HG02588 (cell line): Measurements from ENCODE around the gene MED22.
"Not testable (repeated sequence)": the region's sequence is repeated elsewhere in the genome, so short reads cannot be mapped to it uniquely, and the experiment has no call there.

Experiments
- ATAC-seq: cut with Tn5 transposase; IDR thresholded peaks from one replicate; pipeline ENCODE4 v1.9.1; 2021; ENCODE audit warnings: mild to moderate bottlenecking, moderate library complexity; ENCODE audit not compliant: unreplicated experiment

Gene MED22

DNA sequence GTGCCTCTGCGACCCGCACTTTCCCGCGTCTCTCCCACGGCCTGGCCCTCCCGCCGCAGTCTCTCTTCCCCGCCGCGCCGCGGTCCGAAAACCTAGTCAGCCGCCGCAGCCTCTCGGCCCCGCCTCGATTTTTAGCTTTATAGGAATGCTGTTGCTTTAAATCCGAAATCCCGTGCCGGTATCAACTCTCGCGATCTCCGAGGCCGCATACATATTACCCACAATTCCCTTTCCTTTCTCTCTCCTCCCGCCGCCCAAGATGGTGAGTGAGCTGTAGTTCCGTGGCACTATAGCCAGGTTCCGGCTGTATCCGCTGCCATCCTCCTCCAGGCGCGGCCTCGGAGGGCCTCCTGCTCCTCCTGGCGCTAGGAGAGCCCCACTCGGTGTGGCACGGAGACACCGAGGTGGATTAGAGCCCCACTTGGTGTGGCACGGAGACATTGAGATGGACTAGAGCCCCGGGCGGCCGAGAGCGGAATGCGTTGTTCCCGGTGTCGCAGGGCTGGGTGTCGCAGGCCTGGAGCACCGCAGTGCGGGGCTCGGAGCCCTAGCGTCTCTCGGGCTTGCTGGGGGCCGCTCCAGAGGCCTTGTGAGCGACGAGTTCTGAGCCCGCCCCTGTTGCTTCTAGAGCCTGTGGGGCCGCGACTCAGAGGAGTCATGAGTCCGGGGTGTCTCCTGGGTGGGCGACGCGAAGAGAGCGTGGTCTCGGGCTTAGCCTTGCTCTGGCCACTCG lies at the start of gene MED22, which contains the start of gene RPL7A:
MED22 (minus strand) TSS at position 147 of the 733 bp plus-strand sequence. CDS start 1,469 bp downstream, outside the sequence.
RPL7A (plus strand) TSS at position 234 of the 733 bp plus-strand sequence; CDS start at position 260, 26 bp downstream.
- ATAC-seq, result peak; percentile 56

DNA sequence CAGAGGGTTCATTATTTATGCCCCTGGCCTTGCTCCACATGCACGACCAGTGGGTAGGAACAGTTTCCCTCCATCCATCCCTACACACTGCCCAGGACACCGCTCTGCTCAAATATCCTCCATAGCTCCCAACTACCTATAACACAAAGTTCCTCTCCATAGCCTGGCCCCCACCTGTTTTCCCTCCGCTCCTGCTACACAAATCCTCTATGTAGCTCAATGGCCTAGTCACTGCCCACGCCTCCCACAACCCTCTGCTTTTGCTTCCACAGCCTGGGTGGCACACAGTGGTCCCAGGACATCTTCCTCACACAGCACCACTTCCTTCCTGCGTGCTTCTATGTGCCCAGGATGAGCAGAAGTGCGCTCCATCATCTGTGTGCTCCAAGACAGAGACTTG lies 49.4 kb upstream of the MED22 start:
- ATAC-seq, result no peak

DNA sequence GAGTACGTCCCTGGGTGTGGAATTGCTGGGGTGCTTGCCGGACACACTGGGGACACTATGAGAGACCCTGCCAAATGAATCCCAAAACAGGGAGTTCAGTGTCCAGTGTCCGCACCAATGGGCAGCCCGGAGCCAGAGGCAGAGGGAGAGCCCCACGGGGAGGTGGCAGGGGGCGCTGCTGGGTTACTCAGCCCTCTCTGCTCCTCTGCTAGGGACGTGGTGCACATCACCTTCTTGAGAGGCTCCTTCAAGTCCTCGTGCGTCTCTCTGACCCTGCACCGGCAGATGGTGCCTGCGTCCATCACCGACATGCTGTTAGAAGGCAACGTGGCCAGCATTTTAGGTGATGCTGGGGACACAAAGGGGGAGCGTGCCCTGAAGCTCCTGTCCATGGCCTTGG lies 49.0 kb upstream of the MED22 start:
- no peak for ATAC-seq

DNA sequence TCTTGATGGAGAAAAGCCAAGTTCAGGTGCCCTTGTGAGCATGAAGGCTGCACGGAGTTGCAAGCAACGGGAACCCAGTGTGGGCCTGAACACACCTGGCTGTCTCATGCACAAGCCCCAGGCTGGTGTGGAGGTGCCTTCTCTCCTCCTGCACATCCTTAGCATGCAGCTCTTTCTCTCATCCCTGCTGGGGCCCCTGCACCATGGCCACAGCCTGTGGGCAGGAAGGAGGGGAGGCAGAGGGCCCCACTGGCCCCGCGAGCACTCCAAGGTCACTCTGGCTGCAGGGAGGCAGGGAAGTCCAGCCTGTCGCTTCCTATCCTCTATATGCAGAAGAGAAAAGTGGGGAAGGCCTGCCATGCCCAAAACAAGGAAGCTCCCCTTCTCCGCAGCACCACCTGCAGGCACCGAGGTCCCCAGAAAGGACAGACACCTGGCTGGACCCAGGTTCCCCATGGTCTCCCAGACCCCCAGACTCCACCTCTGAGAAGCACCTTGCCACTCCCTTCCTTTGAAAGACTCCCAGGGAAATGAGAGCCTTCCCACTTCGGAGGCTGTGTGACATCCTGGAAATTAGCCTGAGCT lies 46.8 kb upstream of the MED22 start:
- no peak for ATAC-seq

DNA sequence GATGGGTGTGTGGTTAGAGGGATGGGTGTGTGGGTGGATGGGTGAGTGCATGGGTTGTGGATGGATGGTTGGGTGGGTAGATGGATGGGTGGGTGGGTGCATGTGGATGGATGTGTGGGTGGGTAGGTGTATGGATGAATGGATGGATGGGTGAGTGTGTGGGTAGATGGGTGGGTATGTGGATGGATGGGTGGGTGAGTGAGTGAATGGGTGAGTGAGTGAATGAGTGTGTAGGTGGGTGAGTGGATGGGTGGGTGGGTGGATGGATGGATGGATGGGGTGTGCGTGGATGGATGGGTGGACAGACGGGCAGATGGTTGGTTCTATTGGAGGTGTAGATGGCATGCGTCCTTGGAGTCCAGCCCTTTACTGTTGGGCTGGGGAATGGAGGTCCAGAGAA lies 45.5 kb upstream of the MED22 start:
- ATAC-seq, result no peak

DNA sequence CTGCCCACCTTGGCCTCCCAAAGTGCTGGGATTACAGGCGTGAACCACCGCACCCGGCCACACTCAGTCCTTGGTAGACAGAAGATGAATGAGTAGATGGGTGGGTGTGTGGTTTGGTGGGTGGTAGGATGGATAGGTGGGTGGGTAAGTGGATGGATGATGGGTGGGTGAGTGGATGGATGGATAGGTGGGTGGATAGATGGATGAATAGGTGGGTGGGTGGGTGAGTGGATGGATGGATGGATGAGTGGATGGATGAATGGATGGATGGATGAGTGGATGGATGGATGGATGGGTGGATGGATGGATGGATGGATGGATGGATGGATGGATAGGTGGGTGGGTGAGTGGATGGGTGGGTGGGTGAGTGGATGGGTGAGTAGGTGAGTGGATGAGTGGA lies 44.4 kb upstream of the MED22 start:
- ATAC-seq, result not testable (repeated sequence)

DNA sequence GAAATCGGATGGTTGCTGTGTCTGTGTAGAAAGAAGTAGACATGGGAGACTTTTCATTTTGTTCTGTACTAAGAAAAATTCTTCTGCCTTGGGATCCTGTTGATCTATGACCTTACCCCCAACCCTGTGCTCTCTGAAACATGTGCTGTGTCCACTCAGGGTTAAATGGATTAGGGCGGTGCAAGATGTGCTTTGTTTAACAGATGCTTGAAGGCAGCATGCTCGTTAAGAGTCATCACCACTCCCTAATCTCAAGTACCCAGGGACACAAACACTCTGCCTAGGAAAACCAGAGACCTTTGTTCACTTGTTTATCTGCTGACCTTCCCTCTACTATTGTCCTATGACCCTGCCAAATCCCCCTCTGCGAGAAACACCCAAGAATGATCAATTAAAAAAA lies 43.5 kb upstream of the MED22 start:
- not testable (repeated sequence) for ATAC-seq

DNA sequence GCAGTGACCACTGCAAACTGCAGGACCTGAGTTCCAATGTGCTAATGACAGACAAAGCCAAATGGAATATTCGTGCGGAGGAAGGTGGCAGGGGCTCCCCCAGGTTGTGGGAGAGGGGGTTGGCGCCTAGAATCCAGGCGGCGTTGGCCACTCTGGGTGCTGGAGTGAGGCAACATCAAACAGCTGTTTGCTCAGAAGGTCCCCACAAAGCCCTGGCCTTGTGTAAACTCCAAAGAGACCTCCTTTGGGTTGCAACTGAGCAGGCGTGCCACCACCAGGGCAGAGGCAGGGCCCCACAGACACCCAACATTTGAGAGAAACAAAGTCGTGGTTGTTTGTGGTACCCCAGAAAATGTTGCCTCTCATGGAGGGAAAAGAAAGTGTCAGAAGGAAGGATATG lies 42.8 kb upstream of the MED22 start:
- ATAC-seq, result no peak

DNA sequence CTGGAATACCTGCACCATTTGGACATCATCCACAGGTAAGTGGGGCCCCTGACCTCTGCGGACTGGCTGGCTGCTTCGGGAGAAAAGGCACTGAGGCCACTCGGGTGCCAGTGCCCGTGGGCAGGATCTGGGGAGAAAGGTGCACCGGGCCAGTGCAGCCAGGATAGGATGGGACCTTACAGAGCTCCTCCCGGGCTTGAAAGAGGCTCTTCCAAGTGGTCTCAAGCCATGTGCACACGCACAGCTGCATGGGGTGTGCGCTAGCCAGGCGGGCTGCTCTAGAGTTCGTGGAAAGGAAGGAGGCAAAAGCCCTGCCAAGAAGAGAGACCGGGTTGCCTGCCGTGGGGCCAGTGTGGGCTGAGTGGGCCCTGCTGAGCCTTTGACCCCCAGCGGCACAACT lies 41.6 kb upstream of the MED22 start:
- no peak for ATAC-seq

DNA sequence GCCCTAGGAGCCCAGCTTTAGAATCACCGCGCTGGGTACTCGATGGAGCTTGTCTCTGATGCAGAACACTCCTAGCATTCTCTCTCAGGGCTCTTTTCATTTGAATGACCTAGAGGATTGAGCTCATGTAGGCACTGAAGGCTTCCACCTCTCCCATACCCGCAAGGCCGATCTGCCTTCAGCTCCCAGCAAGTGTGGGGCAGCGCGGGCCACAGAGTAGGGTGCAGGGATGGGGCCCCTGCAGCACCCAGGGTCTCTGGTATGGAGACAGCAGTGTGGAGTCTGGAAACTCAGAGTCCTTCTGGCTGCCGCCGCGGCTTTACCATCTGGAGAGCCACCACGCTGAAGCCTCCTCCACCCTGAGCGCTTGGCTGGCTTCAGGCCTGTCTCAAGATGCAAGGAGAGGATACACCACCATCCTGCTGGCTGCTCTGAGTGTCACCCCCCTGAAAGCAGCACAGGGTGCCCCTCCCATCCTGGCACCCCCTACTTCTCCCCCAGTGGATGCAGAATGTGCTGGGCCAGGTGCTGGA lies 41.2 kb upstream of the MED22 start:
- no peak for ATAC-seq

DNA sequence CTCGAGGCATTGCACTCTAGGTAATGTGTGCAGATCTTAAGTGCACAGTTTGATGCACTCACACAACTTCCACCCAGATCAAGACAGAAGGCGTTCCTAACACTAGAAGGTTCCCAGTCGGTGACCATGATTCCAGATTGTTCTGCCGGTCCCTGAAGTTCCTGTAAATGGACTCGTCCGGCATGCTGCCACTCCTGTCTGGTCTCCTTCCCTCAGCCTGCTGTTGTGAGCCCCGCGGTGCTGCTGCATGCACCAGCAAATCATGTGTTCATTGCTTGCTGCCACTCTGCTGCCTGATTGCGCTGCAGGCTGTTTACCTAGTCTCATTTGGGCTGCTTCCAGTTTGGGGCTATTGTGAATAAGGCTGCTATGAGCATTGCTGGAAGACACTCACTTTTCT lies 39.7 kb upstream of the MED22 start:
- no peak for ATAC-seq

DNA sequence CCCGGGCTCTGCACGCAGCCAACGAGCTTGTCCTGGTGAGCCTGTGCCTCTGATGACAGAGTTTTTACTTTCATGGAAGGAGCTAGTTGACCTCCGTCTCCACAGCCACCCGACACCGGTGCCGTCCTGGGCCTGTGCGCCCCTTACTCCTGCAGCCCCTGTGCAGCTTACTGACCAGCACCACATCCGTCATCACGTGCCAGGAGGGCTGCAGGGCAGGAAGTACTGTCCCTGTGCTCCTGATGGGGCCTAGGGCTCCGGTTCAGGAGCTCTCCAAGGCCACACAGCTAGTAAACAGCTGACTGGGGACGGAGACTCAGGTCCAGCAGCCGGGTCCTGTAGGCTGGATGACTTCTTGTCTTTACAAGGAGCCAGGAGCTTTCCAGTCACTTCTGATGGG lies 38.4 kb upstream of the MED22 start:
- ATAC-seq, result no peak

DNA sequence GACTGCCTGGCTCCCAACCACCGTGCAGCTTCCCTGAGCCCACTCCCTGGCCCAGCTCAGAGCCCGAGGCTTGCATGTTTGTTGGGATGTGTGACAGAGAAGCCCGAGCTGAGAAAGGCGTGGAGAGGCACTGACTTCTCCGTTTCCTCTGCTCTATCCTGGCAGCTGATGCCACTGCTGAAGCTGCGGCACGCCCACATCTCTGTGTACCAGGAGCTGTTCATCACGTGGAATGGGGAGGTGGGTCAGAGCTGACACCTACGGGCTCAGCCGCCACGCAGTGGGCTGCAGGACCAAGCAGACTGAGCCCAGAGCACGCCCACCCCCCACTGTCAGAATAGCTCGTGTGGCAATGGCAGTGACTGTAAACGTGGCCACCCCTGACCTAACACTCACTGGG lies 37.5 kb upstream of the MED22 start:
- no peak for ATAC-seq

DNA sequence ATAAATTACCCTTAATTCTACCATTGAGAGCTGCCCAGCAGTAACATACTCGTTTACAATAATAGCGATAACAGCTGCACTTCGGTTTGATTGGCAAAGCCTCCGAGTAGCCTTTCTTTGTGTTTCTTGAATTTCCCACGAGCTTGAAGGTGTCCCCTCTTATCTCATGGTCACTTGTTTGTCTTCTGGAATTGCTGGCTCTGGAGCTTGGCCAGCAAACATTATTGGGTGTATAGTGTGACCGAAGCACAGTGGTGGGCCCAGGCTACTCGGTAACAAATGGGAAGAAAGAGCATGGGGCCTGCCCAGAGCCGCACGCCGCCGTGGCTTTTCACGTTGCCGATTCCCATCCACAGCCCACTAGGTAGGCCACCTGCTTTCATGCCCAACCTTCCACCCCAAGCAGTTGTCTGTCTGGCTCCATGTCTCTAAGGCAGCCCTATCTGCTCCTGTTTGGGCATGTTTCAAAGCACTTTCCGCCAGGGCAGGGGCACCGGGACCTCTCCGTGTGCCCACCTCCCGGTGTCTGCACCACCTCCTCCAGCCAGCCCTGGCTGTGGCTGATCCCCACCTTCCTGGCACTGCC lies 36.9 kb upstream of the MED22 start:
- ATAC-seq, result no peak

DNA sequence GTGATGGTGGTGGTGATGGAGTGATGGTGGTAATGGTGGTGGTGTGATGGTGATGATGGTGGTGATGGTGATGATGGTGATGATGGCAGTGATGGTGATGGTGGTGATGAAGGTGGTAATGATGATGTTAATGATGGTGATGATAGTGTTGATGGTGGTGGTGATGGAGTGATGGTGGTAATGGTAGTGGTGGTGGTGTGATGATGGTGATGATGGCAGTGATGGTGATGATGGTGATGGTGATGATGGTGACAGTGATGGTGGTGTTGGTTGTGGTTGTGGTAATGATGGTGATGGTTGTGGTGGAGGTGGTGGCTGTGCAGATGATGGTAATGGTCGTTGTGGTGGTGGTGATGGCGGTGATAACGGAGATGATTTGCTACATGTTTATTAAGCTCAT lies 35.5 kb upstream of the MED22 start:
- no peak for ATAC-seq

DNA sequence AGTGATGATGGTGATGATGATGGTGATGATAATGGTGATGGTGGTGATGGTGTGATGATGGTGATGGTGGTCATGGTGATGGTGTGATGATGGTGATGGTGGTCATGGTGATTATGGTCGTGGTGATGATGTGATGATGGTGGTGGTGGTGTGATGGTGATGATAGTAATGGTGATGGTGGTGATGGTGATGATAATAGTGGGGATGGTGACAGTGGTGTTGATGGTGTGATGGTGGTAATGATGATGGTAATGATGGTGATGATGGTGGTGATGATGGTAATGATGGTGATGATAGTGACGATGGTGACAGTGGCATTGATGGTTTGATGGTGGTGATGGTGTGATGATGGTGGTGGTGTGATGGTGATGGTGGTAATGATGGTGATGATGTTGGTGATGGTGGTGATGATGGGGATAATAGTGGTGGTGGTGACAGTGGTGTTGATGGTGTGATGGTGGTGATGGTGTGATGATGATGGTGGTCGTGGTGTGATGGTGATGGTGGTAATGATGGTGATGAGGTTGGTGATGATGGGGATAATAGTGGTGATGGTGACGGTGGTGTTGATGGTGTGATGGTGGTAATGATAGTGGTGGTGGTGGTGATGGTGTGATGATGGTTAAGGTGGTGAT lies 34.7 kb upstream of the MED22 start:
- no peak for ATAC-seq

DNA sequence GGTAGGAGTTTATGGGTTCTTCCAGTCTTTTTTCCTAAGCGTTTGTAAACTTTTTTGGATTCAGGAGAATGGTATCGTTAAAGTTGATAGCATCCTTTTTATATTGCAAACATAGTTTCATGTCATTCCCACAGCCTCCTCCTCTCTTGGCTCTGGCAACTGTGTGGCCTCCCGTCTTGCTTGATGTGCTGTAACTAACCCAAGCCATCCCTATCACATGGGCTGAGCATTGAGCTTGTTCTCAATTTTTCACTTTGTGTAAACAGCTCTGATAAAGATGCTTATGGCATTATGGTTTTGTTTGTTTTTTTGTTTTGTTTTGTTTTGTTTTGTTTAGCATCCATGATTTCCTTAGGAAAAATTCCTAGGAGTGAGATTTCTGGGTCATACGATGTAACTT lies 32.8 kb upstream of the MED22 start:
- no peak for ATAC-seq

DNA sequence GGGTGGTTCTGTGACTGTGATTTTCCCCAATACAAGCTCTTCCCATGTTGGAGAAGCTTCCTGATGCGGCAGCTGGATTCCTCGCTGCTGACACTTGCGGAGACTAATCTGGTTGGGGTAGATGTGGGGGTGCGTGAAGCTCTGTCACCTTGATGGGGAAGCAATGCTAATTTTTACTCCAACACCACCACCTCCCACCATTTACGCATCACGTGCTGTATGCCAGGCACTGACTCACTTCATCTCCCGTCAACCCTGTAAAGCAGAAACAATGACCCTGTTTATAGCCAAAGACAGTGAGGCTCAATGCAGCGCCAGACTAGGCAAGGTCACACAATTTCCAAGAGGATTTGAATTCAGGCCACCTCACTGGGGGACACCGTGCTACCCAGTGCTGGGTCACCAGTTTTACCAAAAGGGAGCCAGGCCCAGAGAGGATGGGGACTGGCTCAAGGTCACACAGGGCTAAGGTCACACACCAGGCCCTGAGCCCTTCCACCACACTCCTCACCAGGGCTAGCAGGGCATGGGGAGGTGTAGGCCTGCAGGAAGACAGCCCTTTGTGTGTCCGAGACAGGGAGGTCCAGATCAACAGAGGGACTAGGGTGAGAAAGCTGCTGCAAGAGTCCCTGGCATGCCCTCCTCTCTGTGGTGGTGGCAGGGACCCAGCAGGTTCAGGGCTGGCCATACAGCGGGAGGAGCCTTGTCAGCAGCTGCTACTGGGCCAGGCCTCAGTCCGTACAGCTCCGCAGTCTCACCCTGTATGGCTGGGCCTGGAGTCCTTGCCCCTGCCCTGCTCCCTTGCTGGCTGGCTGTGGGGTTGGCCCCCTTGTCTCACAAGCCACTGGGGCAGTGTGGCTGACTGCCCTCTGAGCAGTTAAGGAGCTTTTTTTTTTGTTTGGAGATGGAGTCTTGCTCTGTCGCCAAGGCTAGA lies 31.5 kb upstream of the MED22 start:
- ATAC-seq, result no peak

DNA sequence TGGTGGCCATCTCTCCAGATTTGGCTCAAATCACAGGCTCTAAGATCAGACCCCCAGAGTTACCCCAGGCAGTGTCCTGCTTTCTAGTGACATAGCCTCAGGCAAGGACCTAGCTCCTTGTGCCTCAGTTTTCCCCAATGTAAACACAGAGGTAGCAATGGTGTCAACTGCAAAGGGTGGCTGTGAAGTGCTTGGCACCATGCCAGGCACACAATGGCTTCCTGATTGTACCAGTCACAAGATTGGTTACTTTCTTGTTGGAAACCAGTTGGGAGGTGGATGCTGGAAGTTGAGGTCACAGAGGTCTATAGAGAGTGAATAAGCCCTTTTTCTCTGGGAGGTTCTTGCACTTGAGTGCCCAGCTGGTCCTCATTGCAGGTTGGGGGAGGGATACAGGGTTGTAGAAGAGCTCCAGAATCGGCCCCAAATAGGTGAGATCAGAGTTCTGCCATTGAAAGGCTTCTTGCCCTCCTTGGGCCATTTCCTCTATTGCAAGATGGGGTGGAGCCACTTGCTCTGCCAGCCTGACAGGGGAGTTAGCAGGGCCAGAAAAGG lies 30.6 kb upstream of the MED22 start:
- no peak for ATAC-seq

DNA sequence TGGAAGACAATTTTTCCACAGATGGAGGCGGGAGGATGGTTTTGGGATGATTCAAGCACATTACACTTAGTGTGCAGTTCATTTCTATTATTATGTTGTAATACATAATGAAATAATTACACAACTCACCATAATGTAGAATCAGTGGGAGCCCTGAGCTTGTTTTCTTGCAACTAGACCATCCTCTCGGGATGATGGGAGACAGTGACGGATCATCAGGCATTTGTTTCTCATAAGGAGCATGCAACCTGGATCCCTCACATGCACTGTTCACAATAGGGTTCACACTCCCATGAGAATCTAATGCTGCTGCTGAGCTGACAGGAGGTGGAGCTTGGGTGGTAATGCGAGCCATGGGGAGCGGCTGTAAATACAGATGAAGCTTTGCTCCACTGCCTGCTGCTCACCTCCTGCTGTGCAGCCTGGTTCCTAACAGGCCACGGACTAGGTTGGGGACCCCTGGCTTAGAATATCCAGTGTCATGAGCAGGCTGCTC lies 29.8 kb upstream of the MED22 start:
- no peak for ATAC-seq
